SHP77 (cell line): ENCODE data around the gene ERG28.

Experiments used
- DNase-seq, 2 experiments: peaks; one replicate each; lab custom pipeline; 2025; lab: John Stamatoyannopoulos, UW

The ERG28 gene

GRCh38 chr14:75658957-75659356 is 1.7 kb downstream of the ERG28 start:
- DNase-seq: no peak

- DNase-seq: no peak
Measured at GRCh38 chr14:75657331-75657730, 3.3 kb downstream of the ERG28 start.

GRCh38 chr14:75655235-75655634 is 5.4 kb downstream of the ERG28 start:
- DNase-seq: no peak

- DNase-seq: peak; percentile 37 to 42
Measured at GRCh38 chr14:75654127-75654732, 6.4 kb downstream of the ERG28 start.

GRCh38 chr14:75653563-75653962 is 7.1 kb downstream of the ERG28 start:
- DNase-seq: no peak

GRCh38 chr14:75650253-75651058 is 10.2 kb downstream of the ERG28 start:
- no peak for DNase-seq

- DNase-seq: no peak
Measured at GRCh38 chr14:75649773-75650172, 10.9 kb downstream of the ERG28 start.

GRCh38 chr14:75649337-75649736 is 11.3 kb downstream of the ERG28 start:
- no peak for DNase-seq

- peak; percentile 71 to 84 for DNase-seq
Measured at GRCh38 chr14:75648066-75648838, 12.4 kb downstream of the ERG28 start.

GRCh38 chr14:75647640-75648039 is 13.0 kb downstream of the ERG28 start:
- DNase-seq: no peak

GRCh38 chr14:75646762-75647161 is 13.9 kb downstream of the ERG28 start:
- no peak for DNase-seq

GRCh38 chr14:75645056-75645455 is 15.6 kb downstream of the ERG28 start:
- DNase-seq: no peak

- DNase-seq: no peak
Measured at GRCh38 chr14:75643985-75644384, 16.7 kb downstream of the ERG28 start.

GRCh38 chr14:75640876-75641275 is 19.8 kb downstream of the ERG28 start:
- no peak for DNase-seq

- no peak for DNase-seq
Measured at GRCh38 chr14:75636100-75636692, 24.5 kb downstream of the ERG28 start.

- no peak for DNase-seq
Measured at GRCh38 chr14:75634848-75635247, 25.8 kb downstream of the ERG28 start.

GRCh38 chr14:75631453-75631831 is 29.2 kb downstream of the ERG28 start:
- DNase-seq: no peak

- no peak for DNase-seq
Measured at GRCh38 chr14:75630695-75631452, 29.8 kb downstream of the ERG28 start.

- no peak for DNase-seq
Measured at GRCh38 chr14:75628816-75629215, 31.9 kb downstream of the ERG28 start.

GRCh38 chr14:75627406-75627805 is 33.3 kb downstream of the ERG28 start:
- no peak for DNase-seq

- DNase-seq: no peak
Measured at GRCh38 chr14:75626863-75627262, 33.8 kb downstream of the ERG28 start.

GRCh38 chr14:75626396-75626795 is 34.3 kb downstream of the ERG28 start:
- no peak for DNase-seq
